ENCODE results near the gene MME. TPM values are rescaled to one million over a fixed set of nuclear protein-coding genes. Genes with fewer than 3 reads are reported as not detected.

Gene MME
- total RNA-seq, 2 donors from 2014 or later = 30.2 to 31.9 TPM

DNA sequence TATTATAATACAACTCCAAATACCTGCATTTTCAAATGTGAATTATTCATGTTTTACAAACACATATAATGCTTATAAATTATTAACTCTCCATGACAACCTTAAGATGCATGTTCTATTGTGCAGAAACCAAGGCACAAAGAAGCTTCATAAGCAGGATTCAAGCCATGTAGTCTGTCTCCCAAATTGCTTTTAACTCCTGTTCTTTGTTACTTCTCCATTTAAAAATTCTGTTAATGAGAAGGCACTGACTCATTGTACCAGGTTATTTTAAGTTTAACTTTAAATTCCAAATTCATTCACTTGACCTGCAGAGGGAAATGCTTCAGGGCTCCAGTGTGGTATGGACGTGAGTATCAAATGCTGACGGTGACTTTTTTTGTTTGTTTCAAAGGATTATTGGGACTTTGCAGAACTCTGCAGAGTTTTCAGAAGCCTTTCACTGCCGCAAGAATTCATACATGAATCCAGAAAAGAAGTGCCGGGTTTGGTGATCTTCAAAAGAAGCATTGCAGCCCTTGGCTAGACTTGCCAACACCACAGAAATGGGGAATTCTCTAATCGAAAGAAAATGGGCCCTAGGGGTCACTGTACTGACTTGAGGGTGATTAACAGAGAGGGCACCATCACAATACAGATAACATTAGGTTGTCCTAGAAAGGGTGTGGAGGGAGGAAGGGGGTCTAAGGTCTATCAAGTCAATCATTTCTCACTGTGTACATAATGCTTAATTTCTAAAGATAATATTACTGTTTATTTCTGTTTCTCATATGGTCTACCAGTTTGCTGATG, 100.0 kb downstream of the MME start:
- Mint-ChIP-seq H3K27ac (no peak overlapping the region), H3K27me3 (ENCODE audit: insufficient read depth) (no peaks in the 10 kb centered on the region), H3K4me3 (no peak overlapping the region), H3K4me1 (peaks cover 7% of the 10 kb centered on the region), H3K9me3 (no peaks in the 10 kb centered on the region), H3K36me3 (ENCODE audit: low read depth) (peaks cover 9% of the 10 kb centered on the region)
- no peak for DNase-seq
- Histone ChIP-seq H3K27me3 (ENCODE audit: control insufficient read depth, insufficient read depth, low read length, poor library complexity, severe bottlenecking) (no peaks in the 10 kb centered on the region), H3K36me3 (ENCODE audit: control insufficient read depth, insufficient read depth, low read length) (no peaks in the 10 kb centered on the region), H3K4me1 (ENCODE audit: control insufficient read depth, insufficient read depth, low read length) (peaks cover 2% of the 10 kb centered on the region), H3K9ac (ENCODE audit: extremely low read depth, low read length, poor library complexity, severe bottlenecking) (no peak overlapping the region), H3K4me3 (ENCODE audit: low read length) (no peak overlapping the region), H3K27ac (ENCODE audit: low read depth, low read length) (no peak overlapping the region), H3K9me3 (ENCODE audit: control insufficient read depth, low read length) (no peaks in the 10 kb centered on the region)
- WGBS, 2 experiments (ENCODE audit: insufficient coverage in 1 of 2, insufficient read length in 1 of 2) = 88 to 97% methylated on average over 4 to 5 of the region's 5 CpGs
- TF ChIP-seq, protein P1, sequence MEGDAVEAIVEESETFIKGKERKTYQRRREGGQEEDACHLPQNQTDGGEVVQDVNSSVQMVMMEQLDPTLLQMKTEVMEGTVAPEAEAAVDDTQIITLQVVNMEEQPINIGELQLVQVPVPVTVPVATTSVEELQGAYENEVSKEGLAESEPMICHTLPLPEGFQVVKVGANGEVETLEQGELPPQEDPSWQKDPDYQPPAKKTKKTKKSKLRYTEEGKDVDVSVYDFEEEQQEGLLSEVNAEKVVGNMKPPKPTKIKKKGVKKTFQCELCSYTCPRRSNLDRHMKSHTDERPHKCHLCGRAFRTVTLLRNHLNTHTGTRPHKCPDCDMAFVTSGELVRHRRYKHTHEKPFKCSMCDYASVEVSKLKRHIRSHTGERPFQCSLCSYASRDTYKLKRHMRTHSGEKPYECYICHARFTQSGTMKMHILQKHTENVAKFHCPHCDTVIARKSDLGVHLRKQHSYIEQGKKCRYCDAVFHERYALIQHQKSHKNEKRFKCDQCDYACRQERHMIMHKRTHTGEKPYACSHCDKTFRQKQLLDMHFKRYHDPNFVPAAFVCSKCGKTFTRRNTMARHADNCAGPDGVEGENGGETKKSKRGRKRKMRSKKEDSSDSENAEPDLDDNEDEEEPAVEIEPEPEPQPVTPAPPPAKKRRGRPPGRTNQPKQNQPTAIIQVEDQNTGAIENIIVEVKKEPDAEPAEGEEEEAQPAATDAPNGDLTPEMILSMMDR (conservative IDR thresholded peaks at IDR 0.05) = peak; percentile 47

DNA sequence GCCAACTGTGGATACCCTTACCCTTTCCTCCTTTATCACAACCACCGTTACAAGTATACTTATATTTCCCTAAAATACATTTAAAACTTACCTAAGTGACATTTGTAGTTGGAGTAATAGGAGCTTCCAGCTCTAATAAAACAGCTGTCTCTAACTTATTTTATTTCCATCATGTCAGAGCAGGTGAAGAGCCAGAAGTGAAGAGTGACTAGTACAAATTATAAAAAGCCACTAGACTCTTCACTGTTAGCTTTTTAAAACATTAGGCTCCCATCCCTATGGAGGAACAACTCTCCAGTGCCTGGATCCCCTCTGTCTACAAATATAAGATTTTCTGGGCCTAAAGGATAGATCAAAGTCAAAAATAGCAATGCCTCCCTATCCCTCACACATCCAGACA, 102.3 kb downstream of the MME start:
- no peaks in the 10 kb centered on the region for H3K9me3 ChIP-seq (ENCODE audit: control insufficient read depth, low read length)
- H3K9me3 Mint-ChIP-seq = no peaks in the 10 kb centered on the region
- H3K4me1 ChIP-seq (ENCODE audit: control insufficient read depth, insufficient read depth, low read length) = peaks cover 6% of the 10 kb centered on the region
- H3K36me3 Mint-ChIP-seq (ENCODE audit: low read depth) = peaks cover 9% of the 10 kb centered on the region
- TF ChIP-seq, protein P1 (conservative IDR thresholded peaks at IDR 0.05) = no peak
- H3K27ac ChIP-seq (ENCODE audit: low read depth, low read length) = no peak overlapping the region
- no peak overlapping the region for H3K4me3 Mint-ChIP-seq
- no peaks in the 10 kb centered on the region for H3K36me3 ChIP-seq (ENCODE audit: control insufficient read depth, insufficient read depth, low read length)
- no peaks in the 10 kb centered on the region for H3K27me3 Mint-ChIP-seq (ENCODE audit: insufficient read depth)
- peaks cover 17% of the 10 kb centered on the region for H3K4me1 Mint-ChIP-seq
- DNase-seq = no peak
- H3K27me3 ChIP-seq (ENCODE audit: control insufficient read depth, insufficient read depth, low read length, poor library complexity, severe bottlenecking) = no peaks in the 10 kb centered on the region
- 100% methylated on average over 1 of the region's 1 CpG; no CpG with 5 or more reads in 1 of the 2 experiments for WGBS, 2 experiments (ENCODE audit: insufficient coverage in 1 of 2, insufficient read length in 1 of 2)
- H3K27ac Mint-ChIP-seq = no peak overlapping the region
- H3K9ac ChIP-seq (ENCODE audit: extremely low read depth, low read length, poor library complexity, severe bottlenecking) = no peak overlapping the region
- no peak overlapping the region for H3K4me3 ChIP-seq (ENCODE audit: low read length)

DNA sequence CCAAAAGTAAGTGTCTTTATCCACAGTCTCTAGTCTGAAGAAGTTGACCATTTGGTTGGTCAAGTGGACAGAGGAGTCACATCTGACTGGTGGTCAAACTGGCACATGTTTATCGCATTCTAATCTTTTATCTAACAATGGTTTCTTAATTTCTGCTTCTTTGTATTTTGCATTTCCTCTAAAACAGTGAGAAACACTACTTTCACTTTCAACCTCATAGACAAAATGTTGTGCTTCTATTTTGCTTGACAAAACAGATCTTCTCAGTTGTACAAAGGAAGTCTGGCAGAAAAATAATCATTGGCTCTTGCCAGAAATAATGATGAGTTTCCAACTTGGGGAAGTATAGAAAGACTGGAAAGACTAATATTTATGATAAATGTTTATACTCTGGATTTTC, 103.9 kb downstream of the MME start:
- Mint-ChIP-seq H3K9me3 (no peaks in the 10 kb centered on the region), H3K27ac (no peak overlapping the region), H3K36me3 (ENCODE audit: low read depth) (no peaks in the 10 kb centered on the region), H3K27me3 (ENCODE audit: insufficient read depth) (no peaks in the 10 kb centered on the region), H3K4me1 (peaks cover 18% of the 10 kb centered on the region), H3K4me3 (no peak overlapping the region)
- Histone ChIP-seq H3K4me1 (ENCODE audit: control insufficient read depth, insufficient read depth, low read length) (peaks cover 4% of the 10 kb centered on the region), H3K9me3 (ENCODE audit: control insufficient read depth, low read length) (no peaks in the 10 kb centered on the region), H3K9ac (ENCODE audit: extremely low read depth, low read length, poor library complexity, severe bottlenecking) (no peak overlapping the region), H3K36me3 (ENCODE audit: control insufficient read depth, insufficient read depth, low read length) (no peaks in the 10 kb centered on the region), H3K4me3 (ENCODE audit: low read length) (no peak overlapping the region), H3K27me3 (ENCODE audit: control insufficient read depth, insufficient read depth, low read length, poor library complexity, severe bottlenecking) (no peaks in the 10 kb centered on the region), H3K27ac (ENCODE audit: low read depth, low read length) (no peak overlapping the region)
- DNase-seq = no peak
- TF ChIP-seq, protein P1 (conservative IDR thresholded peaks at IDR 0.05) = no peak
- 94 to 100% methylated on average over 1 of the region's 1 CpG for WGBS, 2 experiments (ENCODE audit: insufficient coverage in 1 of 2, insufficient read length in 1 of 2)
